ENCODE results near the gene HIPK1.
"Not testable (repeated sequence)": the region's sequence is repeated elsewhere in the genome, so short reads cannot be mapped to it uniquely, and the experiment has no call there.

The HIPK1 gene

GRCh38 chr1:114003431-114003830 lies 74.3 kb downstream of the HIPK1 start:
- Histone ChIP-seq H3K9ac (ENCODE audit: low read length) (no peak overlapping the region), H3K27me3 (replicated peaks; ENCODE audit: control insufficient read depth, insufficient read depth, low read length) (no peaks in the 10 kb centered on the region), H3K4me3 (ENCODE audit: low read length) (no peak overlapping the region), H3K4me1 (ENCODE audit: control insufficient read depth, insufficient read depth, low read length) (peaks cover 16% of the 10 kb centered on the region), H3K9me3 (ENCODE audit: control insufficient read depth, low read length) (no peaks in the 10 kb centered on the region), H3K36me3 (ENCODE audit: control insufficient read depth, insufficient read depth, low read length, severe bottlenecking) (no peaks in the 10 kb centered on the region)
- no peak for DNase-seq (ENCODE audit: low read depth)

- H3K9me3 ChIP-seq (ENCODE audit: control insufficient read depth, low read length); H3K27me3 ChIP-seq (replicated peaks; ENCODE audit: control insufficient read depth, insufficient read depth, low read length); H3K9ac ChIP-seq (ENCODE audit: low read length); DNase-seq (ENCODE audit: low read depth); H3K36me3 ChIP-seq (ENCODE audit: control insufficient read depth, insufficient read depth, low read length, severe bottlenecking); H3K4me3 ChIP-seq (ENCODE audit: low read length): not testable (repeated sequence)
- H3K4me1 ChIP-seq (ENCODE audit: control insufficient read depth, insufficient read depth, low read length): peaks cover 30% of the 10 kb centered on the region
Observed at GRCh38 chr1:114006825-114007224, 77.7 kb downstream of the HIPK1 start.

- Histone ChIP-seq H3K9me3 (ENCODE audit: control insufficient read depth, low read length) (no peaks in the 10 kb centered on the region), H3K9ac (ENCODE audit: low read length) (no peak overlapping the region), H3K4me3 (ENCODE audit: low read length) (no peak overlapping the region), H3K36me3 (ENCODE audit: control insufficient read depth, insufficient read depth, low read length, severe bottlenecking) (no peaks in the 10 kb centered on the region), H3K27me3 (replicated peaks; ENCODE audit: control insufficient read depth, insufficient read depth, low read length) (no peaks in the 10 kb centered on the region), H3K4me1 (ENCODE audit: control insufficient read depth, insufficient read depth, low read length) (peaks cover 17% of the 10 kb centered on the region)
- DNase-seq (ENCODE audit: low read depth): no peak
Observed at GRCh38 chr1:114008480-114008941, 79.4 kb downstream of the HIPK1 start.

- H3K27me3 ChIP-seq (replicated peaks; ENCODE audit: control insufficient read depth, insufficient read depth, low read length): no peaks in the 10 kb centered on the region
- no peak overlapping the region for H3K9ac ChIP-seq (ENCODE audit: low read length)
- H3K4me3 ChIP-seq (ENCODE audit: low read length): no peak overlapping the region
- DNase-seq (ENCODE audit: low read depth): no peak
- H3K36me3 ChIP-seq (ENCODE audit: control insufficient read depth, insufficient read depth, low read length, severe bottlenecking): no peaks in the 10 kb centered on the region
- H3K9me3 ChIP-seq (ENCODE audit: control insufficient read depth, low read length): no peaks in the 10 kb centered on the region
- peaks cover 16% of the 10 kb centered on the region for H3K4me1 ChIP-seq (ENCODE audit: control insufficient read depth, insufficient read depth, low read length)
Observed at GRCh38 chr1:114008993-114009392, 79.9 kb downstream of the HIPK1 start.

GRCh38 chr1:114009393-114009792 lies 80.3 kb downstream of the HIPK1 start:
- Histone ChIP-seq H3K4me3 (ENCODE audit: low read length) (no peak overlapping the region), H3K36me3 (ENCODE audit: control insufficient read depth, insufficient read depth, low read length, severe bottlenecking) (no peaks in the 10 kb centered on the region), H3K27me3 (replicated peaks; ENCODE audit: control insufficient read depth, insufficient read depth, low read length) (no peaks in the 10 kb centered on the region), H3K9me3 (ENCODE audit: control insufficient read depth, low read length) (no peaks in the 10 kb centered on the region), H3K9ac (ENCODE audit: low read length) (no peak overlapping the region), H3K4me1 (ENCODE audit: control insufficient read depth, insufficient read depth, low read length) (peaks cover 16% of the 10 kb centered on the region)
- DNase-seq (ENCODE audit: low read depth): peak; percentile 53

GRCh38 chr1:114010433-114011184 lies 81.5 kb downstream of the HIPK1 start:
- DNase-seq (ENCODE audit: low read depth): no peak
- Histone ChIP-seq H3K27me3 (replicated peaks; ENCODE audit: control insufficient read depth, insufficient read depth, low read length) (no peaks in the 10 kb centered on the region), H3K4me1 (ENCODE audit: control insufficient read depth, insufficient read depth, low read length) (peaks cover 16% of the 10 kb centered on the region), H3K4me3 (ENCODE audit: low read length) (no peak overlapping the region), H3K9me3 (ENCODE audit: control insufficient read depth, low read length) (no peaks in the 10 kb centered on the region), H3K9ac (ENCODE audit: low read length) (no peak overlapping the region), H3K36me3 (ENCODE audit: control insufficient read depth, insufficient read depth, low read length, severe bottlenecking) (no peaks in the 10 kb centered on the region)

- Histone ChIP-seq H3K9me3 (ENCODE audit: control insufficient read depth, low read length) (no peaks in the 10 kb centered on the region), H3K27me3 (replicated peaks; ENCODE audit: control insufficient read depth, insufficient read depth, low read length) (no peaks in the 10 kb centered on the region), H3K36me3 (ENCODE audit: control insufficient read depth, insufficient read depth, low read length, severe bottlenecking) (no peaks in the 10 kb centered on the region), H3K9ac (ENCODE audit: low read length) (no peak overlapping the region), H3K4me1 (ENCODE audit: control insufficient read depth, insufficient read depth, low read length) (peaks cover 16% of the 10 kb centered on the region), H3K4me3 (ENCODE audit: low read length) (no peak overlapping the region)
- DNase-seq (ENCODE audit: low read depth): no peak
Observed at GRCh38 chr1:114011796-114012195, 82.7 kb downstream of the HIPK1 start.

- no peak for DNase-seq (ENCODE audit: low read depth)
- no peaks in the 10 kb centered on the region for H3K36me3 ChIP-seq (ENCODE audit: control insufficient read depth, insufficient read depth, low read length, severe bottlenecking)
- no peak overlapping the region for H3K4me3 ChIP-seq (ENCODE audit: low read length)
- H3K9ac ChIP-seq (ENCODE audit: low read length): no peak overlapping the region
- H3K27me3 ChIP-seq (replicated peaks; ENCODE audit: control insufficient read depth, insufficient read depth, low read length): no peaks in the 10 kb centered on the region
- no peaks in the 10 kb centered on the region for H3K9me3 ChIP-seq (ENCODE audit: control insufficient read depth, low read length)
- no peaks in the 10 kb centered on the region for H3K4me1 ChIP-seq (ENCODE audit: control insufficient read depth, insufficient read depth, low read length)
Observed at GRCh38 chr1:114015075-114015474, 86.0 kb downstream of the HIPK1 start.

GRCh38 chr1:114019724-114020123 lies 90.6 kb downstream of the HIPK1 start:
- not testable (repeated sequence) for H3K4me3 ChIP-seq (ENCODE audit: low read length); H3K9ac ChIP-seq (ENCODE audit: low read length); H3K9me3 ChIP-seq (ENCODE audit: control insufficient read depth, low read length); H3K4me1 ChIP-seq (ENCODE audit: control insufficient read depth, insufficient read depth, low read length); H3K36me3 ChIP-seq (ENCODE audit: control insufficient read depth, insufficient read depth, low read length, severe bottlenecking); DNase-seq (ENCODE audit: low read depth); H3K27me3 ChIP-seq (replicated peaks; ENCODE audit: control insufficient read depth, insufficient read depth, low read length)

GRCh38 chr1:114021665-114022099 lies 92.6 kb downstream of the HIPK1 start:
- Histone ChIP-seq H3K9me3 (ENCODE audit: control insufficient read depth, low read length) (no peaks in the 10 kb centered on the region), H3K27me3 (replicated peaks; ENCODE audit: control insufficient read depth, insufficient read depth, low read length) (no peaks in the 10 kb centered on the region), H3K4me1 (ENCODE audit: control insufficient read depth, insufficient read depth, low read length) (no peaks in the 10 kb centered on the region), H3K4me3 (ENCODE audit: low read length) (no peak overlapping the region), H3K9ac (ENCODE audit: low read length) (no peak overlapping the region), H3K36me3 (ENCODE audit: control insufficient read depth, insufficient read depth, low read length, severe bottlenecking) (no peaks in the 10 kb centered on the region)
- DNase-seq (ENCODE audit: low read depth): no peak

- H3K9ac ChIP-seq (ENCODE audit: low read length): no peak overlapping the region
- no peak overlapping the region for H3K4me3 ChIP-seq (ENCODE audit: low read length)
- DNase-seq (ENCODE audit: low read depth): no peak
- no peaks in the 10 kb centered on the region for H3K27me3 ChIP-seq (replicated peaks; ENCODE audit: control insufficient read depth, insufficient read depth, low read length)
- H3K36me3 ChIP-seq (ENCODE audit: control insufficient read depth, insufficient read depth, low read length, severe bottlenecking): no peaks in the 10 kb centered on the region
- H3K4me1 ChIP-seq (ENCODE audit: control insufficient read depth, insufficient read depth, low read length): no peaks in the 10 kb centered on the region
- H3K9me3 ChIP-seq (ENCODE audit: control insufficient read depth, low read length): no peaks in the 10 kb centered on the region
Observed at GRCh38 chr1:114022877-114023276, 93.8 kb downstream of the HIPK1 start.

- DNase-seq (ENCODE audit: low read depth): no peak
- Histone ChIP-seq H3K36me3 (ENCODE audit: control insufficient read depth, insufficient read depth, low read length, severe bottlenecking) (no peaks in the 10 kb centered on the region), H3K4me3 (ENCODE audit: low read length) (no peak overlapping the region), H3K4me1 (ENCODE audit: control insufficient read depth, insufficient read depth, low read length) (no peaks in the 10 kb centered on the region), H3K9ac (ENCODE audit: low read length) (no peak overlapping the region), H3K27me3 (replicated peaks; ENCODE audit: control insufficient read depth, insufficient read depth, low read length) (no peaks in the 10 kb centered on the region), H3K9me3 (ENCODE audit: control insufficient read depth, low read length) (no peaks in the 10 kb centered on the region)
Observed at GRCh38 chr1:114023377-114023776, 94.3 kb downstream of the HIPK1 start.
